ENCODE results near the gene PDE9A.

The PDE9A gene

DNA sequence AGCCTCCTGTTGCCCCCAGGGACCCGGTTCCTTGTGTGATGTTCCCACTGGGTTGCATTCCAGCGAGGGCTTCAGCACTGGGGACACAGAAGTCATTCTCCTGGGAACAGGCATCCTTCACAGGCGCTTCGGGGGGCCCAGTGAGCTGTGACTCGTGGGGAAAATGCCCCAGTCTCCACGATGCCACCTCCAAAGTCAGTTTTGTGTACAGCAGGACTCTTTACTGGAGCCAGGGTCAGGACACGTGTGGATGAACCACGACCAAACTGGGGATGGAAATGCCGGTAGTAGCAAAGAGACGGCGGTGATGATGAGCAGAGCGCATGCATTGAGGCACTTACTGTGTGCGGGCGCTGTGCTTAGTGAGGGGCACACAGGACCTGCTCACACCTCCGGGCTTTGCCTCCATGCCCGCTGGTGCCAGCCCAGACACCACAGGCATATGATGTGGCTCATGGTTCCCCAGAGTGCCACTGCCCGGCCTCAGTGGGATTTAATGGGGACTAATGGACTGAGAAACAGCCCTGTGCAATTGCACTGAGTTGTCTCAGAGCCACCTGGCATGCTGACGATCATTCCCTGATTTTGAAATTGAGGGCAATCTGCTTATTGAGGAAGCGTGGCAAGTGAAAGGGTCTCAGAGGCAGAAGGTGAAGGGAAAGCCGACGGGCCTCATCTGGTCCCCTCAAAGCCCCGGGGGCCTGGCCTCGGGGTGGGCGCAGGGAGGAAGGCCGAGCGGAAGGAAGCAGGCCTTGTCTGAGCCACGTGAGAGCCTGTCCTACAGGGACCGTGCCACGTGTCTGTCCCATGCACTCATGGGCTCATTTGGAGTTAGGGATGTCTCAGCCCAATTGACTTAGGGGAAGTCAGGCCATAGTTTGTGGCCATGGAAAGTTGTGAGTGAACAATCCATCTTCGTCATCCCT lies 91.4 kb downstream of the PDE9A start:
- DNase-seq, result no peak

DNA sequence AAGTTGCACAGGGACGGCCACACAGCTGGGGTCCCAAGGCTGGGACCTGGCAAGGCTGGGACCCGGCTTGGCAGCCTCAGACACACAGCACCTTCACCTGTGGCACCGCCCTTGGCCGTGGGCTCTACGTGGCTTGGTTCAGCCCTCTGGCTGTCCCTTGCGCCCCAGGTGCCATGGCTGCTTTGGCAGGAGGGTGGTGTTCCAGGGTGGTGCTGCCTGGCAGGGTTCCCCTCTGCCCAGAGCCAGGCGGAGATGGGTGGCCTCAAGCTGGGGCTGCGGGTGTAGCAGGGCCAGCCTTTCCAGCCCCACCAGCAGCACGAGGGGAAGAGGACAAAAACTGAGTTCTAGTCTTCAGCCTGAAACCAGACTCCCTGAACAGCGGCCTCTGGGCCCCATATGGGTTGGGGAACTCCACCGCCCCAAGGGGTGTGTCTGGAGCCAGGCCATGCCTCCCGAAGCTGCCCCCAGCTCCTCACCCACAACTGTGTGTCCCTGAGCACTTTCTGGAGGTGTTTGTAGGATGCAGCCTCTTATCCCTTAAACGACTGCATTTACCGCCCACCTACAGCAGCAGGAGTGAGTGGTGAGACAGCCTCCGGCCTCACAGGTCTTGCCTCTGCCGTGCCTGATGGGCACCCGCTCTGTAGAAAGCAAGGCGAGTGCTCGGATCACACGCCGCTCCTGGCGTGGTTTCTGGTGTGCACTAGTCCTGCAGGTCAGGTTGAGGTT lies 92.3 kb downstream of the PDE9A start:
- no peak for DNase-seq

DNA sequence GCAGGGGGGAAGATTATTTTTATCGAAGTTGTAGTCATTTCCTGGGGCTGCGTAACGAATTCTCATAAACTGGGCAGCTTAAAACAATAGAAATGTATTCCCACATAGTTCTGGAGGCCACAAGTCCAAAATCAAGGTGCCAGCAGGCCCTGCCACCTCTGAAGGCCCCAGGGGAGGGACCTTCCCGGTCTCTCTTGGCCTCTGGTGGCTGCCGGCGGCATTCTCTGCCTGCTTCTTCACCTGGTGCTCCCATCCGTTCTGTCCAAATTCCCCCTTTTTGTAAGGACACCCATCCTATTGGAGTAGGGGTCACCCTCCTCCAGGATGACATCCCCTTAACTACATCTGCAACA lies 92.8 kb downstream of the PDE9A start:
- DNase-seq, result no peak

- no peak for DNase-seq
Observed at GRCh38 chr21:42746593-42747275, 93.3 kb downstream of the PDE9A start.

DNA sequence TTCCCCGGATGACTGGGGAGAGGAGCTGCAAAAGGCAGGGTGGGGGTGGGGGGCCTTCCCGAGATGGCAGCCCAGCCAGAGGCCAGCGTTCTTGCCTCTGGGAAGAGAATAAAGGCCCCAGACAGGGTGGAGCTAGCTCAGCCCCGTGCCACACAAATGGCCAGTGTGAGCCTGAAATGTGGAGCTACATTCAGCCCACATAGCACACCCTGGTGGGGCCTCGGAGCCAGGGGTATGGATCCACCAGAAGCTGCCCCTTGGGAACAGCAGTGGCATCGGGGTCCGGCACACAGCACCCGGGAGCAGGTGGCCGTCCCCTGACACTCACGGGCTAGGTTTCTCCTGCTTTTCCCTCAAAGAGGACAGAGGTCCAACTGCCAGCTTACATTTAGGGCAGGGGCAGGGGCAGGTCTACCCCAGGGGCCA lies 93.9 kb downstream of the PDE9A start:
- DNase-seq, result no peak

DNA sequence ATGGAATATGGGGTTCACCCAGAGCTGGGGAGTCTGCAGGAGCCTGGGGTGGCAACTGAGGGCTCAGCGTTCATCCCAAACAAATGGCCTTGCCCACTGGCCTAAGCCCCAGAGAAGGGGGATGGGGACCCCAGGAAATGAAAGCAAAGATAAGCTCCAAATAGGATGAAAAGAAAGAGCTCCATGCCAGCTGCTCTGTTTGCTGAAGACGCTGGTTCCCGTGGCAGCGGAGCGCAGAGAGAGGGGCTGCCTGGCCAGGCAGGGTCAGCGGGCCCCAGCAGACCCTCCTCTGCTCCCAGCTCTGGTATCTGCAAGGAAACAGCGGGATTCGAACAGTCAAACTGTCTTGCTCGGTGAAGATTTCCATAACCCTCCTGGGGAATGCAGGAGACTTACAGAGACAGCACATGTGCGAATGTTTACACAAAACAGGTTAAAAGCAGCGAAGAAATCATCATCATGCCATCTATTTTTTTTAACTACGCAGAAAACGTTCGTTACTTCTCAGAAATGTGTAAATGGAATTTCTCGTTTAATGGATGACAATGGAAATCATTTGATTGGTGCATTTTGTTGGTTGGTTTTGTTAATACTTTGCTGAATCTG lies 94.4 kb downstream of the PDE9A start:
- no peak for DNase-seq

- no peak for DNase-seq
Observed at GRCh38 chr21:42748620-42749176, 95.3 kb downstream of the PDE9A start.

DNA sequence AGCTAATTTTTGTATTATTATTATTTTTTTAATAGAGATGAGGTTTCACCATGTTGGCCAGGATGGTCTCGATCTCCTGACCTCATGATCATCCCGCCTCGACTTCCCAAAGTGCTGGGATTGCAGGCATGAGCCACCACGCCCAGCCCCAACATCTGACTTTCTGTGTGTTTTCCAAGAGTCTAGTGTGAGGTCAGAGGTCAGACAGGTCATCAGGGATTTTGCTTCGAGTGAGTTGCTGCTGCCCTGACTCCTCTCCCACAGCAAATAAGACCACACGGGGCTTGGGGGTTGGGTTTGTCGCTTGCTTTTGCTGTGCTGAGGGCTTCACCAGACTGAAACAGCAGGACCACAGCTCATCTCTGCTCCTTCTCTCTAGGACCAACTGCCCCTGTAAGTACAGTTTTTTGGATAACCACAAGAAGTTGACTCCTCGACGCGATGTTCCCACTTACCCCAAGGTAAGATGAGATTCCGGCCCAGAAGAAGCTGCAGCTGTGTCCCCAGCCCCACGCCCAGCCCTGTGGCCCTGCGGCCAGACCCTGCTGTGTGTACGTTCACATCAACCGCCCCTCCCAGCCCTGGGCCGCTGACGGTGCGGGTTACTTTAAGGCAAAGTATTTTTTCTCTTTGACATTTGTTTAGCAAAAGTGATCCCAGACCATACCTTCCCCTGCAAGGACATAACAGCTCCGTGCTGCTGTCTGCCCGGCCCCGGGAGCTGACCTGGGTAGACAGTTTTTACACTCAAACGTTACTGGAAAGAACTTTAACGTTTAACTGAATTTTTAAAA lies 97.5 kb downstream of the PDE9A start:
- no peak for DNase-seq

- DNase-seq, result no peak
Observed at GRCh38 chr21:42751866-42752265, 98.4 kb downstream of the PDE9A start.

GRCh38 chr21:42753804-42754203 lies 100.4 kb downstream of the PDE9A start:
- DNase-seq, result no peak

DNA sequence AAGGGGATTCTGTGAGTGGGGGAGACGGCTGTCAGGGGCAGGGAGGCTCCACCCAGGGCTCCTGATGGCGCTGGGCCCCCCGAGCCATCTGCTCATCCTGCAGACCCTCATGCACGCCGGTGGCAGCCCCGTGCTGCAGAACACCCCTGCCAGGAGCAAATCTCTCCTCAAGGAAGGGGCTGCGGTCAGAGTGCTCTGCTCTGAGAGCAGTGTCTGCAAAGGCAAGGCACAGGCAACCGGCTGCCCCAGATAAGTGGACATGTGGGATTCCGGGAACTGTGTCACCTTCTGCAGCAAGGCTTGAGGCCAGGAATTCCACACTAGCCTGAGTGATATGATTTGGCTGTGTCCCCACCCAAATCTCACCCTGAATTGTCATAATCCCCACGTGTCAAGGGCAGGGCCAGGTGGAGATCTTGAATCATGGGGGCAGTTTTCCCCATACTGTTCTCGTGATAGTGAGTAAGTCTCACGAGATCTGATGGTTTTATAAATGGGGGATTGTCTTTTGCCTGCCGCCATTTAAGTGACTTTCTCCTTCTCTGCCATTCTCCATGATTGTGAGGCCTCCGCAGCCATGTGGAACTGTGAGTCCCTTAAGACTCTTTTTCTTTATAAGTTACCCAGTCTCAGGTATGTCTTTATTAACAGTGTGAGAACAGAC lies 101.0 kb downstream of the PDE9A start:
- no peak for DNase-seq

DNA sequence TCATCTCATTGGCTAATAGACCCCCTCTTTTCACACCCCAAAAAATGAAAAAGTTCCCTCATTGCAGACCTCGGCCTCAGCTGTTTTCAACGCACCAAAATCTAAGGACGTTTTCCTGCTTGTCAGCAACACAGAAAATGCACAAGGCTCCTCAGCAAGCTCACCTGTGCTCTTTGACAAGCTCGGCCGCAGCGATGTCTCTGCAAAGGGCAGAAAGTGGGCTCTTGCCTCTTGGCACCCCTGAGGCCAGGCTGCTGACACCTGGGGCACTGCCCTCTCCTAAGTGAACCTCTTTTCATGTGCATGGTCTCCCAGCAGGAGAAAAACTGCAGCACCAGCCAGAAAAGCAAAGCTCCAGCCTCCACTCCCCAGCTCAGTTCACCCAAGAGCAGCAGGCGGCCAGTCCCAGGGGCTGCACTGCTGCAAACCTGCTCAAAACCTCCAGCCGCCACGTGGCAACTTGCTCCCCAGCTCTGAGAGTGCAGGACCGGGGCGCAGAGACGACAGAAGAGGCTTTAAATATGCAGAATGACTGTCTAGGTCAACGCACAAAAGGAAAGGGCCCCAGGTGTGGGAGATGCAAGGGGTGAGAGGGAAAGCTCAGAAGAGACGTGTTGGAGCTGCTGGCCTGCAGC lies 101.7 kb downstream of the PDE9A start:
- no peak for DNase-seq

GRCh38 chr21:42755766-42756579 lies 102.6 kb downstream of the PDE9A start:
- DNase-seq, result no peak

GRCh38 chr21:42756580-42757250 lies 103.3 kb downstream of the PDE9A start:
- DNase-seq, result no peak

- no peak for DNase-seq
Observed at GRCh38 chr21:42757422-42757821, 104.0 kb downstream of the PDE9A start.

DNA sequence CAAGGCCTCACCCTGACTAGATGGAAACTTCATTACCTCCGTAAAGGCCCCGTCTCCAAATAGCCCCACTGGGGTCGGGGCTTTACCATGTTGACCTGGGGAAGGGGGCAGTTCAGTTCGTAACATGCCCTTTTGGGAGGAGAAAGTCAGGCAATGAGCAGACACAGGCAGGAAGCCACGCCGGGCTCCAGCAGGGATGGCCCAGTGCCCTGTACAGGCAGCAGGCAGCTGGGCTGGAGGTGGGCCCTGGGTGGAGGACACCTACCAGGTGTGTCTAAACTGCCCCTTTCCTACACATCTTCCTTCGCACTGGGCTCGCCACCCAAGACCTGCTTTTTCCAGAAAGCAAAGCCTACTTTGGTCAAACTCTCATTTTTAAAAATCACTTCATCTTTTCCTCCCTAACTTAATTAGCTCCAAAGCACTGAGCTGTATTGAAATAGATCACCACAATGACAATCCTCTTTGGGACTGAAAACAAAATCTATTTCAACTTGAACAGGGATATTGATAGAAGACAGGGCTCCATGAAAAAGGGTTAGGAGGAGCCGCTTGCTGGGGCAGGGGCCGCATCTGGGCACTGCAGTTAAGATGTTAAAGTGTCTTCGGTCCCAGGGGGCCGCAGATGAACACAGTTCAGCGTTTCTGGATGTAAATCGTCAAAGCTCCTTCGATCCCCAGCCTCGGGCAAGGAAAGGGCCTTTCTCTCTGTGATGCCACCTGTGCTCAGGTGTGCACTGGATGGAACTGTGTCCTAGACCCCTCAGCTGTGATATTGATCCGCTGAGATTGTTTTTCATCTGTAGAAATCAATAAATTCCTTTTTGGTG lies 104.6 kb downstream of the PDE9A start:
- no peak for DNase-seq

DNA sequence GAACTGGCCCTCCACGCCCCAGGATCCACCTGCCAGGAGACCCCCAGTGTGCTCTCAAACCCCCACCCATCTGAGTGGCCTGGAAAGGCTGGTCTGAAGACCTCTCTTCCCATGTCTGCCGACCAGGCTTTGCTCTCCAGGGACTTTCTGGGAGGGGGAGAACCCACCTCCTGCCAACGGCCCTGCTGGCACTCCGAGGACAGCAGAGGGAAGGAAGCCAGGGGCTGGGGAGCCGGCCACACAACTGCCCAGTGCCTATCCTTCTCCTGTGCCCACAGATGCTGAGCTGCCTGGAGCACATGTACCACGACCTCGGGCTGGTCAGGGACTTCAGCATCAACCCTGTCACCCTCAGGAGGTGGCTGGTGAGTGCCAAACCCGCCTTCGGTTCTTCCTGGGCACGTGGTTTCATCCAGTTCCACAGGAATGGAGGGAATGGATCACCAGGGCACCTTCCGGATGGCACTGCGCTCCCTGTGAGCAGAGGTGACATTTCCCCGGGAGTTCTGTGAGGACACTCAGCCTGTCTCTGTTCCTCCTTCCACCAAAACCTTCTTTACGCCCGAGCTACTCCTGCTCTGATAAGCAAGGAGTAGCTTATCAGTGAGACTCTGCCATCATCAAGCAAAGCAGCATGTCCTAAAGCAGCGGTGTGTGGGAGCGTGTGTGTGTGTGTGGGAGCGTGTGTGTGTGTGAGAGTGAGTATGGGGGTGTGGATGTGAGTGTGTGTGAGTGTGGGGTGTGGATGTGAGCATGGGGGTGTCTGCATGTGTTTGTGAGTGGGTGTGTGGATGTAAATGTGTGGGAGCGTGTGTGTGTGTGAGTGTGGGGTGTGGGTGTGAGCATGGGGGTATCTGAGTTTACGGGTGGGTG lies 105.5 kb downstream of the PDE9A start:
- DNase-seq, result no peak

- no peak for DNase-seq
Observed at GRCh38 chr21:42759594-42759927, 106.1 kb downstream of the PDE9A start.

Measured in NCI-H1694 (cell line).